Activated CD8-positive, alpha-beta memory T cell treated with anti-CD3 and anti-CD28 coated beads, Interleukin-2, amount 50 U/mL, for 1 hour (primary cell): ENCODE measurements around the gene GPBAR1.

Source experiments
- DNase-seq: peaks from one replicate; pipeline ENCODE4 v3.0.0-alpha.2; 2020; ENCODE audit errors: extremely low read depth

The GPBAR1 gene

DNA sequence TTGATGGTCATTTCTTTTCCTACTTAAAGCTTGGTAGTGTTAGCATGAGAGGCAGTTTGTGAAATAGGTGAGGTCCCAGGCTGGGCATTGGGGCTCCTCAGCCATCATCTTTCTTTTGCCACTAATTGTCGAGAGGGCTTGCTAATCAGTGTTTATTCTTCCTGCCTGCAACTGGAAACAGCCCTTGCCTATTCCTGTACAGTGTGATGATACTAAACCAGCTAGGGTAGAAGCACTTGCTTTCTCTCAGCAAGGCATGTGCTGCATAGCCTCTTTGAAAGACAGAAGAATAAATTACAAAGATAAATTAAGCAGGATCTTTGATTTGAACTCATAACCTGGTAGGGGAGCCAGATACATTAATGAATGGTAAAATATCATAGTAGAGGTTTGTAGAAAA is 16.6 kb upstream of the GPBAR1 start:
- no peak for DNase-seq

DNA sequence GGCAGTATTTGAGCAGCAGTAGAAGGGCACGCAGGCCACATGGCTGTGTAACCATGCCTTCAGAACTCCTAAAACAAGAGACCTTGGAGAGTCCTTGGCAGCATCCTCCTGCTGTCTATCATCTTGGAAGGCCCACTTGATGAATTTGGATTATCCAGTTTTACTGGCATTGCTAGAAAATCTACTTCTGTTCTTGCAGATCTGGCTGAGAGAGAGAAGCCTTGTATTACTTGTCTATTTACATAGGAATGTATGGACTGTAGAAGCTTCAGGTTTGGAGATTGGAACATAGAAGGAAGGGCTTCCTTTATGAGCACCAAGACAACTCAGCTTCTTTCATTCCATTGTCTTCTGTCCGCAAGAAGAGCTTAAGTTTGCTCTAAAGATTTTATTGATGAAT is 16.1 kb upstream of the GPBAR1 start:
- no peak for DNase-seq

DNA sequence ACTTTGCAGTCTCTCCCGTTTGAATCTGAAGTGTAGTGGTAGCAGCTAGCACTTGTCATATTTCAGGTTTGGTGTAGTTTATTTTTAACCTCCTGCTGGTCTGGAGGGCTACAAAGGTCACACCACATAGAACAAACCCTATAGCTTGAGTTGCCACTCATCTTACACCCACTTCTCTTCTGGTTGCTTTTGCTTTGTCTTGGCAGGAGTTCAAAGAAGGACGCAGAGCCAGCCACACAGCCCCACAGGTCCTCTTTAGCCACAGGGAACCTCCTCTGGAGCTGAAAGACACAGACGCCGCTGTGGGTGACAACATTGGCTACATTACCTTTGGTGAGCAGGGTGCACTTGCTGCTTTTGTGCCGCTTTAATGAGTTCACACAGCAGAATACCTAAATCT is 15.6 kb upstream of the GPBAR1 start:
- DNase-seq, result no peak

DNA sequence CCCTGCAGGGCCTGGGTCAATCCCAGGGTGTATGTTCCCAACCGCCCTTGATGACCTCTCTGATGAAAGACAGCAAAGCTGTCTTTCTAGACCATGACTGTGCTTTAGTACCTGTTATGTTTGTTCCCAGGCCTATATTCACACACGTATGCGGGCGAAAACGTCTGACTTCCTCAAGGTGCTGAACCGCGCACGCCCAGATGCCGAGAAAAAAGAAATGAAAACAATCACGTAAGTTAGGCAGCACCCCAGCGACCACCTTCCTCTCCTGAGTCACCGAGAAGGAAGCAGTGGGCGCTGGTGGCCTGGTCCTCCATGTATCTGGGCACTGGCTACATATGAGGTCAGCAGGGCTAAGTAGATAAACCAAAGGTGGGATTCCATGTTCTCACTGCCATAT is 11.1 kb upstream of the GPBAR1 start:
- no peak for DNase-seq

DNA sequence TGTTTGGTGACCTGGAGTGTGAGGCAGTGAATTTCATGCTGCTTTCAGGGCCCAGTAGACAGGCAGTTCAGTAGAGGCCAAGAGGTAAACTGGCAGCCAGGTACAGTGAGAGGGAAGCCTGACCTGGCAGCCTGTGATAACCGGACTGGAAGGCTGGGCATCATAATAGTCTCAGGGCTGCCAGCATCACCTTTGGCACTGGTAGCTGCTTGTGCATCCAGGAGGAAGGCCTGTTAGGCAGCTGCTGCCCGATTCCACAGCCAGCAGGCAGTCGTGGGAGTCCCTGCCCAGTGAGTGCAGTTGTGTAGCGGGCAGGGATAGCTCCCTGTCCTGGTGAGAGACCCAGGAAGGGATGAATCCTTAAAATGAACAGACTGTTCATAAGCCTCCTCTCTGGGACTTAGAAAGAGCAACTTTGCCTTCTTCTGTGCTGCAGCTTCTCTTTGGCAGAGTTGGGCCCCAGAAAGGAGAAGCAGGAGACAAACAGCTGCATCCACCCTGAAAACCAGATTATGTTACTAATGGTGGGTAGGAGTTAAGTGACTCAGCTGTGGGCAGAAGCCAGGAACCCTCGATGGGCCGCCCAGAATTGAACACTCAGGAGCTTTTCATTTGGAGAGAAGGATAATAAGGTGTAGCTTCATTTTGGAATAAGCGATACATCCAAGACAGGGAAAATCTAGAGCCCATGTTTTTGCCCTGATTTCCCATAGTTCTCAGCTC is 8.1 kb upstream of the GPBAR1 start:
- no peak for DNase-seq

DNA sequence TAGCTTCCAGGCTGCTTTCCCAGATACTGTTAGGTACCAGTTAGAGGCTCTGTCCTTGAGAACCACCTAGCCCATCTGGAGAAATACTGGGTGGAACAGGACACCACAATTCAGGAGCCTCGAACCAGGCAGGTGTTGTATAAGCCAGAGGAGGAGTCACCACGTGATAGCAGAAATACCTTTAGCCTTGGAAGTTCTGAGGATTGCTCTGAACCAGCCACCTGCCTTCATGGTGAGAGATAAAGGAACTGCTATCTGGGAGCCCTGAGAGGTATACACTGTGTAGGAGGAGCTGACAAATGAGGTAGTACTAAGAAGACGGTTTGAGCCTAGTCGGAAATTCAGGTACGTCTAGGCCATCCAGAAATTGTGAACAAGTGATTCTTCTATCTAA is 7.6 kb upstream of the GPBAR1 start:
- DNase-seq, result no peak

DNA sequence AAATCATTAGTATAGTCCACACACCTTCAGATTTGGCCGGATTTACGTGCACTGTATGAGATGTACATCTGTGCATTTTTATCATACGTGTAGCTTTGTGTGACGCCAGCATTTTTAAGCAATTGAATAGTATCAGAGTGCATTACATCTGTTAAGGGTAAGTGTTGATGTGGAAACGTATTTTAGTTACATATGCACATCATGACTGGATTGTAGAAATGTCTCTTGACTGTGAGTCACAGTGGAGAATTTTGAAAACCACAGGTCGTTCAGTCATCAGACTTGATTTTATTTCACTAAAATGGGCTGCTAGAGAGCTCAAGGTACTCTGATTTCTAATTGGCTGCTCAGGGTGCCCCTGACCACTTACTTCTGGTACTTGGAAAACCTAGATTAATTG is 5.4 kb upstream of the GPBAR1 start:
- no peak for DNase-seq

DNA sequence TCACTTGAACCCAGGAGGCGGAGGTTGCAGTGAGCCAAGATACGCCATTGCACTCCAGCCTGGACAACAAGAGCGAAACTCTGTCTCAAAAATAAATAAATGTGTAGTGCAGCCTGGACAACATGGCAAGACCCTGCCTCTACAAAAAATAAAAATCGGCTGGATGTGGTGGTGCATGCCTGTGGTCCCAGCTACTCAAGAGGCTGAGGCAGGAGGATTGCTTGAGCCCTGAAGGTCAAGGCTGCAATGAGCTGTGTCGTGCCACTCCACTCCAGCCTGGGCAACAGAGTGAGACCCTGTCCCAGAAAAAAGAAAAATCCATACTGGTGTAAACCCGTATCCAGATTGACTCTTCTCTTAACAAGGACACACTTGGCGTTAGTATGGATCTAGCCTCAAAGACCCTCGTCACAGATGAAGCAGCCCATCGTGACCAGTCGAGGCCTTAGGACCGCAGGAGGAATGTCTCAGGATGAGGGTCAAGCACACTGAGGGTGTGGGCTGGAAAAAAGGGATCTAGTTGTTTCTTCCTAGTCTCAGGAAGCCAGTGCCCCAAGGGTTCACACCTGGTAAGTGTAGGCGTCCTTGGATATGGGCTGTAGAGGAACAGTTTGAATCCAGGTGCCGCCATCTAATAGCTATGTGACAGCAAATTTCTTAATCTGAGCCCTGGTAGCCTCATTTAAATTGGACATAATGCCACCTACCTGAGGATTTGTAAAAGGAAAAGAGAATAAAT is 4.0 kb upstream of the GPBAR1 start:
- DNase-seq, result no peak

DNA sequence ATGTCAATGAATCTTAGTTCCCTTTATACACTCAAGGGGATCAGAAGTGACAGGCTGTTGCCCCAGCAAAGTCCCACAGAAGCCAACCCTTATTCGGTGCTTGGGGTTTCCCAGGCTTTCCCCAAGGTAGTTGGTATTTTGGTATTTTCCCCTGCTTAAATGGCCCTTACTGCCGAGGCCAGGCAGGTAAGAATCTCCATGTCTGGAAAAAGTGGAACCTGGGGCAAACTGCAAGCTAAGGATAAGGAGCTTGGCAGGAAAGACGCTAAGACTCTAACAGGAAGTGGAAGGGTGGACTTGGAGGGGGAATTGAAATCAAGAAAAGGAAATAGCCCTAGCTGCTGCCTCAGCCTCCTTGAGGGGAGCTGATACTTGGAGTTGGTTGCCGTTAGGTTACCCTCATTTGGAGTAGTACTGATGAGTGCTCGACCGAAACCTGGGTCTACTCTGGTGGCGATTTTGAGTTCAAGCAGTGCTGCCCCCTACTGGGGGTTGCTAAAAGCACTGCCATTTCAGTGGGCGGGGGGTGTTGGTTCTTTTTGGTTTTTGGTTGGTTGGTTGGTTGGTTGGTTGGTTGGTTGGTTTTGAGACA is 3.3 kb upstream of the GPBAR1 start:
- DNase-seq, result peak; percentile 40

DNA sequence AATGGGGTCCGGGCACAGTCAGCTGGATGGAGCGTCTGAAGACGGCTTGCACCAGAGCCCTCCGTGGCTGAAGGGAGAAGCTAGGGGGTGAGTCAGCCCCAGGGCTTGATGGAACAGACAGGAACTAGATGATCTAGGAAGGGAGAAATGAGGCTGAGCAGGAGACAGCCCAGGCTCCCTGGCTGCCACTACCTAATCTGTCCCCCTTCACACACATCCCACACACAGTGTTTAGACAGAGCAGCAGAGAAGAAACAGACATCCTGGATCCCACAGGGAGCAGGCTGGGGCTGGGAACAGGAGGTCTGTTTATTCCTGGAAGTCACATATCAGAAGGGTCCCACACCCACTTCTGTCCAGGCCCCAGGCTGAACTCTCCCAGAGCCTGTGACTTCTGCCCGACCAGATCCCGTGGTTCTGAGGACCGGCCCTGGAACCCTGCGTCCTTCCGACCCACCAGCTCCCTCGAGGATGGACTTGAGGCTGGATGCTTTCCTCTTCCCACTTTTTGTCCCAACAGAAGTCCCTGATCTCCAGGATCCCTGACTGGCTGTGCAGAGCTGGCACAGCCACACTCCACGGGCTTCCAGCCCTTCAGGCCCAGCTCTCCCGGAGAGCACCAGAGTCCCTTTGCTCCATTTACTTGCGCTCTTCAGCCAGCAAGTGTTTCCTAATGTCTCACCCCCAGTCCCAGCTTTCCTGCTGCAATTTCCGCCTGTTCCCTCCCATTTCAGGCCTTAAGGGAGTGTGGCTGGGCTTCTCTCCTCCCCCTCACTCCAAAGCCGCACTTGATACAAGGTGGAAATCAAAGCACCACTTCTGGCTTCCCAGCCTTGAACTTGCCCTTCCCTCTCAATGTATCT is 1.5 kb upstream of the GPBAR1 start:
- DNase-seq, result no peak

DNA sequence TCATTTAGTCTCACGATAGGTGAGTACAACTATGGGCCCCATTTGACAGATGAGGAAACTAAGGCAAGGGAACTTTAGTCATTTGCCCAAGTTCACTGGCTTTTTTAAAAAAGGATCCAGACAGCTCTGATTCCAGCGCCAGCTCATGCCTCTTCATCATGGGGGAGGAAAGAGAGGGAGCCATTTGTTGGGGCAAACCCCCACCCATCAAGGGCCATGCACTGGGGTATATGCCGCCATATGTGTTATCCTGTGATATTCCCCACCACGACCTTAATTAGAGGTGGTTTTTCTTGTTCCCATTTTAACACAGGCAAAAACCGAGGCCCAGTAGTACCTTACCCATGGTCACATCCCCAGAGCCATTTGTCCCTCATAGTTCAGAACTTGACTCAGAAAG is 649 bp upstream of the GPBAR1 start:
- DNase-seq, result no peak

DNA sequence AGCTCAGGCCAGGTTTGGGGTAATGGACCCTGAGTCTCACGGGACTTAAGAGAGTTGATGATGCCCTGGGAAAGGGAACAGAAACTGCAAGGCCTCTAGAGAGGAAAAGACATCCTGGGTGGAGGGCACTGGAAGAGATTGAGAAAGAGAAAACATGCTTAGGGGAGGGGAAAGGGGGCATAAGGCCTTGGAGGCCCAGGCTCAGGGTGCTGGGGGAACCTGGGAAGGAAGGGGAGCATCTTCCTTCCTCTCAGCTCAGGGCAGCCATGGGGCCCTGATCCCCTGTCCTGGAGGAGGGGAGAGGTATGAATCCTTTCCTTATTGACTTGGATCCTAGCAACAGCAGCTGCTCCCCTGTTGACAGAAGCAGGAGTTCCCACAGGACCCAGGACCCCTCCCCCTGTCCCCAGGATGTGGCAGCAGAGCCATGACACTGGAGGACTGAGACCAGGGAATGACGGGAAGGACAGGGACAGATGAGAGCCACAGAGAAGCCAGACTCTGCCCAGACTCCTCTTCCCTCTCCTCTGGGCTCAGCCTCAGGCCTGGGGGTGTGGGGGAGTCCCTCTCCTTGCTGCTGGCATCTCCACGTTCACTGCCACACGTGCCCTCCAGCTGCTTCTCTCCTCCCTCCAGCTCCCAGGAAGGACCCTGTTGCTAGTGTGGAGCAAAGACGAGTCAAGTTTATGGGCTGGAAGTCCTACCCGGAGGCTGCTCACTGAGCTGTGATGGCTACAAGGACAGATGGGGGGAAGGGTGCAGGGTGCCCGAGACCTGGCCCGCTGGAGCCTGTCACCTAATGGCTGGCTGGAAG is 815 bp downstream of the GPBAR1 start:
- DNase-seq, result no peak

DNA sequence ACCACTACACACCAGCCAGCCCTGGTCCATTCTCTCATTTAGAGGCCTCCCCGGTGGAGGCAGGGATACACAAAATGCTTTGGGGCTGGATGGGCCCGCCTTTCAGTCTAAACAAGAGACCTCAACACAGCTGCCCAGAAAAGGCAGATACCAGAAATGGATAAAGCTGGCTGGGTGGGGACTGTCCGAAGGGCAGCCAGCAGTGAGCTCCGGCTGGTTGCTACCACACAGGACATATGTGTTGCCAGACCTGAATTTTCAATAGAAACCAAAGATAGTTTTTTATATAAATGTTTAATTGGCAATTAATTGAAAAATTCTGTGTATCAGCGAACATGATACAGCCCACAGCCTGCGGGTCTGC is 1.4 kb downstream of the GPBAR1 start:
- DNase-seq, result no peak

DNA sequence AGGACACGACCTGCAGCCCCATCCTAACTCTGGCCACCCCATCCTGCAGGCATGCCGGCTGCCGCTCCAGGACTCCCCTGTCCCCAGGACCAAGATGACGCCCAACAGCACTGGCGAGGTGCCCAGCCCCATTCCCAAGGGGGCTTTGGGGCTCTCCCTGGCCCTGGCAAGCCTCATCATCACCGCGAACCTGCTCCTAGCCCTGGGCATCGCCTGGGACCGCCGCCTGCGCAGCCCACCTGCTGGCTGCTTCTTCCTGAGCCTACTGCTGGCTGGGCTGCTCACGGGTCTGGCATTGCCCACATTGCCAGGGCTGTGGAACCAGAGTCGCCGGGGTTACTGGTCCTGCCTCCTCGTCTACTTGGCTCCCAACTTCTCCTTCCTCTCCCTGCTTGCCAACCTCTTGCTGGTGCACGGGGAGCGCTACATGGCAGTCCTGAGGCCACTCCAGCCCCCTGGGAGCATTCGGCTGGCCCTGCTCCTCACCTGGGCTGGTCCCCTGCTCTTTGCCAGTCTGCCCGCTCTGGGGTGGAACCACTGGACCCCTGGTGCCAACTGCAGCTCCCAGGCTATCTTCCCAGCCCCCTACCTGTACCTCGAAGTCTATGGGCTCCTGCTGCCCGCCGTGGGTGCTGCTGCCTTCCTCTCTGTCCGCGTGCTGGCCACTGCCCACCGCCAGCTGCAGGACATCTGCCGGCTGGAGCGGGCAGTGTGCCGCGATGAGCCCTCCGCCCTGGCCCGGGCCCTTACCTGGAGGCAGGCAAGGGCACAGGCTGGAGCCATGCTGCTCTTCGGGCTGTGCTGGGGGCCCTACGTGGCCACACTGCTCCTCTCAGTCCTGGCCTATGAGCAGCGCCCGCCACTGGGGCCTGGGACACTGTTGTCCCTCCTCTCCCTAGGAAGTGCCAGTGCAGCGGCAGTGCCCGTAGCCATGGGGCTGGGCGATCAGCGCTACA is 2.1 kb downstream of the GPBAR1 start:
- DNase-seq, result no peak

DNA sequence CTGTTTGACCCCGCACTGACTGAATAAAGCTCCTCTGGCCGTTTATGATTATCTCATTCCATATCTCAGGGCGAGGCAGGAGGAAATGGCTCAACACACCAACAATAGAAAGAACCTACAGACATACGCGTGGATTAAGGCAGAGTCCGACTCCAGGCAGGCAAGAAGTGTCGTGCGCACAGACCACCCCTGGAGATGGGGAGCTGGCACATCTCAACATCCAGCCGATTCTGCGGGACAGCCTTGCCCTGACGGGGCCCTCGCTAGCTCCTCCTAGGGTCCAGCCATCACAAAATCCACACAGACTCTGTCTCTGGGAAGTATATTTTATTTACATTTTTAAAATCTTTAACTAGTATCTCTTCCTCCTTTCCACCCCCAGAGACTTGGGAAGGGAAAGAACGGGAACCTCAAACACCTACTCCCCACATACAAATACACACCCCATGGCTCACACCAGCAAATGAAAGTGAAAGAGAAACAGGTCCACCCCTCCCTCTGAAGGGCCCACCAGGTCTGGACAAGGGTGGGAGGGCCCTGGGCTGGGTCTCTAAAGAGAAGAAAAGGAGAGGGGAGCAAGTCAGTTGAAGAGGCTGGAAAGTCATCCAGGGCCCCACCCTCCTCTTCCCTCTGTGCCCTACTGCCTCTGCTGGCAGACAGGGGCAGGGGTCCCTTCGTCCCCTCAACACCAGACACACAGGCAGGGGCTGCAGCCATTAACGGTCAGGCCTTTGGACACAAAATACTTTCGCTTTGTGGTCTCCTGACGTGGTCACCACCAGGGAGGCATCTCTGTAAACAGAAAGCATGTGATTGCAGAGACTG is 3.2 kb downstream of the GPBAR1 start:
- no peak for DNase-seq

DNA sequence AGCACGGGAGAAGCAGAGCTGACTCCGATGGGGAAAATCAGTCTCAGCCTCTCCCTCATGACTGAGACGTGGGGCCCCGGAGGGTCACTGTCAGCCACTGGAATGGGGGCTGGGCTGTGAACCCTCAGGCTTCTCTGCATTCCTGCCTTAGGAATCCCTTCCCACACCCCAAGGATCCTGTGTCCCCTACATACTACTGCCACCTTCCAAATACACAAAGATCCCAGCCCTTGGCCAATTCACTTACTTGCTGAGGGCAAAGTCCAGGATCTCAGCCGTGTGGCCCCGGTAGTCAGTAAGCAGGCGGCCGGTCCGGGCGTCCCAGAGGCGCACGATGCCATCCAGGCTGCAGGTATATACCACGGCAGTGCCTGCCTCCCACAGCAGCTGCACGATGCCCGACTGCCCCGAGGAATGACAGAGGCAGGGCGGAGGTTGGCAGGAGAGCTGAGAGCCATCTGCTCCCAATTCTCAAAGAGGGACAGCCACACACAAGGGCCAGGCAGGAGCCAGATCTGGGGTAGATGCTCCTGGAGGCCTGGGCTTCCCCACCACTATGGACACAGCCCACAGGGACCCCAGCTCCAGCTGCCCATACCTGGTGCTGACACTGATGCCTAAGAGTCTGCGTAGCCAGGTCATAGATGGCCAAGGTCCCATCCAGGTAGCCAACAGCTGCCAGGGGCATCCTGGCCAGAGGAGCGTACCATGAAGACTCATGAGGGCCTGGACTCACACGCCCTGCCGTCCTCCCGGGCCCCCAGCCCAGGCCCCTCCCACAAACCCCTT is 4.2 kb downstream of the GPBAR1 start:
- no peak for DNase-seq

DNA sequence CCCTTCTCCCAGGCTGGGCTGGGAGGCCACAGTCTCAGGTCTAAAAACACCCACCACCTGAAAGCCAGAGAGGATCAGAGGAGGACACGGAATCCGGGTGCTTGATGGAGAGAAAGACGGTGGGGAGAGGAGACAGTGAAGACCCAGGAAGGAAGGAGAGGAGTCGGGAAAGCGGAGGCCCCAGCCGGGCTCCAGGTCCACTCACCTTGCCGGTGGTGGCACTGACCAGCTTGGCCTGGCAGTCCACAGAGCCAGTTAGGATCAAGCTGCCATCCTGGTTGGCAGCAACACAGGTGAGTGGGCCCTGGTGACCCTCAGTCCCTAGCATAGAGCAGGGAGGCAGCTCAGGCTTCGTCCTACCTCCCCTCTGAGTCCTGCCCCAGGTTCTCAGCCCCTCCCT is 4.8 kb downstream of the GPBAR1 start:
- no peak for DNase-seq

DNA sequence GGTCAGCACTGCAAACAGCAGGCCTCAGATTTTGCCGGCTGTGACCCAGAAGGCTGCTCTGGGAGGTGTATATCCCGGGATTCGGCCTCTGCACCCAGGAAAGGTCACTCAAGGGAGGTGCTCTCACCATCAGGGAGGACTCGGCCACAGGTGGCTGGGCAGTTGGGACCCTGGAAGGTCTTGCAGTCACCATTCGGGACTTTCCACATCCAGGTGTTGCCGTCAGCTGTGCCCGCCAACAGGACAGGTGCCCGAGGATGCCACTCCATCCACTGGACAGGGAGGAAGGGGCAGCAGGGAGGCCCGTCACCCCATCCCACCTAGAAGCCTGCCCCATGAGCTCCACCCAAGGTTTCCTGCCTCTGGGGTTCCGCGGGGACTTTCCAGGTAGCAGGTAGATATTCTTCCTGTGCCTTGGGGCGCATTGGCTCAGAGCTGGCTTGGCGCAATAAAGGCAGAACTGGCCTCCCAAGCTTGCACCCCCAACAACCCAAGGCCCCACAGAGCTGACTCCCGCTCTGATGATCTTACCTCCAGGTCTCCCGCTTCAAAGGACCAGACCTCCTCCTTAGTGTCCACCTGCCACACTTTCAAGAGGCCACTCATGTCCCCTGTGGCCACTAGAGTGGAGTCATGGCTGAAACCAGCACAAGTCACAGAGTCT is 5.6 kb downstream of the GPBAR1 start:
- DNase-seq, result no peak
